OCI-LY7 (cell line): Measurements from ENCODE around the gene RBM47. TPM values are rescaled to one million over a fixed set of nuclear protein-coding genes. Genes with fewer than 3 reads are reported as not detected.
"Not testable (repeated sequence)": the region's sequence is repeated elsewhere in the genome, so short reads cannot be mapped to it uniquely, and the experiment has no call there.

Source experiments
- BruUV-seq: library from RNA; stranded (reverse); fragments of 400-500 nt; replicated peaks from 2 replicates; lab custom pipeline; 2021; lab: Mats Ljungman, UMichigan
- CTCF ChIA-PET: fragments of 300-600 bp; sonication (Branson Sonifier 250); formaldehyde crosslinking; loops from one replicate; lab custom pipeline; 2022; ENCODE audit warnings: antibody characterized with exemption; ENCODE audit not compliant: unreplicated experiment; lab: Charles Lee
- POLR2A ChIA-PET: fragments of 300-600 bp; sonication (Branson Sonifier 250); formaldehyde crosslinking; loops from one replicate; lab custom pipeline; 2022; ENCODE audit warnings: antibody characterized with exemption; lab: Charles Lee
- DNase-seq: peaks from one replicate; pipeline ENCODE4 v3.0.0-alpha.2; 2015; ENCODE audit warnings: low spot score
- H2AFZ ChIP-seq: fragments of 200-600 bp; sonication (generic), shearing (Covaris generic); 2 replicates; pipeline ENCODE4 v1.6.1; 2014; ENCODE audit warnings: mild to moderate bottlenecking, antibody characterized with exemption, low read length, moderate library complexity
- H3K27ac ChIP-seq: fragments of 200-600 bp; sonication (generic); 2 replicates; pipeline ENCODE4 v1.5.1; 2014; ENCODE audit warnings: mixed run types, low read depth, mild to moderate bottlenecking, moderate library complexity, low read length, inconsistent platforms; ENCODE audit not compliant: poor library complexity, severe bottlenecking
- H3K36me3 ChIP-seq: fragments of 200-600 bp; sonication (generic); 2 replicates; pipeline ENCODE4 v1.6.1; 2014; ENCODE audit warnings: mild to moderate bottlenecking, antibody characterized with exemption, low read length, moderate library complexity, mixed read lengths; ENCODE audit not compliant: insufficient read depth
- H3K4me1 ChIP-seq: fragments of 200-600 bp; sonication (generic); 2 replicates; pipeline ENCODE4 v1.5.1; 2014; ENCODE audit warnings: mild to moderate bottlenecking, low read length; ENCODE audit not compliant: insufficient read depth, poor library complexity, severe bottlenecking
- H3K4me2 ChIP-seq: fragments of 200-600 bp; sonication (generic); 2 replicates; pipeline ENCODE4 v1.6.1; 2014; ENCODE audit warnings: mild to moderate bottlenecking, low read length
- H3K4me3 ChIP-seq: fragments of 200-600 bp; sonication (generic); 2 replicates; pipeline ENCODE4 v1.5.1; 2014; ENCODE audit warnings: mild to moderate bottlenecking, low read depth, low read length; ENCODE audit not compliant: poor library complexity, severe bottlenecking
- H3K79me2 ChIP-seq: fragments of 200-600 bp; sonication (generic); 2 replicates; pipeline ENCODE4 v1.6.1; 2016; ENCODE audit warnings: low read depth, mild to moderate bottlenecking, low read length, moderate library complexity, mixed read lengths; ENCODE audit not compliant: insufficient read depth
- H3K9me2 ChIP-seq: fragments of 200-600 bp; sonication (generic); 2 replicates; pipeline ENCODE4 v1.6.1; 2016; ENCODE audit warnings: mild to moderate bottlenecking, low read length, mixed read lengths; ENCODE audit not compliant: insufficient read depth
- H3K9me3 ChIP-seq: fragments of 200-600 bp; sonication (generic); 2 replicates; pipeline ENCODE4 v1.6.1; 2014; ENCODE audit warnings: mild to moderate bottlenecking, mixed run types, low read length, mixed read lengths
- H4K20me1 ChIP-seq: fragments of 200-600 bp; sonication (generic); 2 replicates; pipeline ENCODE4 v1.6.1; 2014; ENCODE audit warnings: mild to moderate bottlenecking, antibody characterized with exemption, low read length, moderate library complexity, mixed read lengths; ENCODE audit not compliant: insufficient read depth
- EZH2phosphoT487 ChIP-seq: fragments of 200-600 bp; sonication (generic); IDR thresholded peaks from 2 replicates; pipeline ENCODE4 v1.6.1; 2018; ENCODE audit warnings: low read depth, borderline replicate concordance, mild to moderate bottlenecking, mixed run types, antibody characterized with exemption, low read length, moderate library complexity, mixed read lengths
- intact Hi-C: fragments of 100-400 bp; cut with micrococcal nuclease; formaldehyde crosslinking; loops from one replicate; pipeline ENCODE4 v1.10.0; 2022; ENCODE audit not compliant: unreplicated experiment
- total RNA-seq, 2 experiments: library from RNA; depleted of rRNA in 1 of 2; stranded (reverse); fragments of >200 nt in 1 of 2; shearing (Covaris generic) in 1 of 2; gene quantifications; 2 replicates each; pipeline ENCODE4 v1.2.3, GENCODE V29; 2014 to 2022
- TF ChIP-seq, protein P1 (sequence below): fragments of 200-600 bp; sonication (generic); conservative IDR thresholded peaks from 2 replicates; pipeline ENCODE4 v1.5.1; 2014; ENCODE audit warnings: mild to moderate bottlenecking, antibody characterized with exemption, low read length, moderate library complexity, mixed read lengths

RBM47 gene
- total RNA-seq, 2 experiments from 2014 or later, result 5.3 to 14.2 TPM

- no peaks in the 10 kb centered on the region for H3K9me3 ChIP-seq
- no peak overlapping the region for H2AFZ ChIP-seq
- no peak overlapping the region for H3K27ac ChIP-seq
- CTCF ChIA-PET, result no interaction called here
- DNase-seq, result no peak
- H3K4me3 ChIP-seq, result no peak overlapping the region
- TF ChIP-seq EZH2phosphoT487, result no peak
- TF ChIP-seq, protein P1, sequence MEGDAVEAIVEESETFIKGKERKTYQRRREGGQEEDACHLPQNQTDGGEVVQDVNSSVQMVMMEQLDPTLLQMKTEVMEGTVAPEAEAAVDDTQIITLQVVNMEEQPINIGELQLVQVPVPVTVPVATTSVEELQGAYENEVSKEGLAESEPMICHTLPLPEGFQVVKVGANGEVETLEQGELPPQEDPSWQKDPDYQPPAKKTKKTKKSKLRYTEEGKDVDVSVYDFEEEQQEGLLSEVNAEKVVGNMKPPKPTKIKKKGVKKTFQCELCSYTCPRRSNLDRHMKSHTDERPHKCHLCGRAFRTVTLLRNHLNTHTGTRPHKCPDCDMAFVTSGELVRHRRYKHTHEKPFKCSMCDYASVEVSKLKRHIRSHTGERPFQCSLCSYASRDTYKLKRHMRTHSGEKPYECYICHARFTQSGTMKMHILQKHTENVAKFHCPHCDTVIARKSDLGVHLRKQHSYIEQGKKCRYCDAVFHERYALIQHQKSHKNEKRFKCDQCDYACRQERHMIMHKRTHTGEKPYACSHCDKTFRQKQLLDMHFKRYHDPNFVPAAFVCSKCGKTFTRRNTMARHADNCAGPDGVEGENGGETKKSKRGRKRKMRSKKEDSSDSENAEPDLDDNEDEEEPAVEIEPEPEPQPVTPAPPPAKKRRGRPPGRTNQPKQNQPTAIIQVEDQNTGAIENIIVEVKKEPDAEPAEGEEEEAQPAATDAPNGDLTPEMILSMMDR, result no peak
- H3K79me2 ChIP-seq, result no peaks in the 10 kb centered on the region
- no peak overlapping the region for H3K4me2 ChIP-seq
- intact Hi-C loops, result no loop called here
- no peaks in the 10 kb centered on the region for H3K9me2 ChIP-seq
- POLR2A ChIA-PET, result no interaction called here
- H3K4me1 ChIP-seq, result no peaks in the 10 kb centered on the region
- BruUV-seq, result no TSS peak
- no peaks in the 10 kb centered on the region for H4K20me1 ChIP-seq
- no peaks in the 10 kb centered on the region for H3K36me3 ChIP-seq
These were observed 216.5 kb downstream of the RBM47 start for GRCh38 chr4:40412866-40413795.

DNA sequence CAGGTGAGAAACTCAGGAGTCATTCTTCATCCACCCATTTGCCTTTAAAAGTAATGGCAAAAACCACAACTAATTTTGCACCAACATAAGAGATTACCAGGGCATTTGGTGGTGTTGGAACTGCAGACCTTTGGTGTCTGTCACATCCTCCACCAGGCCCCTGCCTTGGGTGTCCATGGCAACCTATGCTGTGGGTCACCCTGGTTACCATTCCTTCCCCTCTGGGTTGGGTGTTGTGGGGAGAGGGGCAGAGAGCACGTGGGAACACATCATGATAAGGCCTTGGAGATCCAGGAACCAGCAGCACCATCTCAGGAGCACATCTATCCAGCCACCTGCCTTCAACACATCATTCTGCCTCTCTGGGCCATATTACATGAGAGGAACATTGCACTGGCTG, 217.3 kb downstream of the RBM47 start:
- intact Hi-C loops, result no loop called here
- no peaks in the 10 kb centered on the region for H3K9me3 ChIP-seq
- no TSS peak for BruUV-seq
- H3K4me1 ChIP-seq, result no peaks in the 10 kb centered on the region
- no peaks in the 10 kb centered on the region for H4K20me1 ChIP-seq
- no peaks in the 10 kb centered on the region for H3K79me2 ChIP-seq
- no peak for TF ChIP-seq EZH2phosphoT487
- TF ChIP-seq, protein P1, result no peak
- H3K4me3 ChIP-seq, result no peak overlapping the region
- no peak overlapping the region for H2AFZ ChIP-seq
- DNase-seq, result no peak
- no peaks in the 10 kb centered on the region for H3K36me3 ChIP-seq
- H3K9me2 ChIP-seq, result no peaks in the 10 kb centered on the region
- H3K27ac ChIP-seq, result no peak overlapping the region
- CTCF ChIA-PET, result no interaction called here
- no peak overlapping the region for H3K4me2 ChIP-seq
- POLR2A ChIA-PET, result no interaction called here

- intact Hi-C loops, result no loop called here
- Histone ChIP-seq H3K4me1 (no peaks in the 10 kb centered on the region), H3K79me2 (no peaks in the 10 kb centered on the region), H3K36me3 (no peaks in the 10 kb centered on the region), H3K4me3 (no peak overlapping the region), H2AFZ (no peak overlapping the region), H3K4me2 (no peak overlapping the region), H3K9me3 (peaks cover 3% of the 10 kb centered on the region; the same call in 1 of the 2 replicates), H3K9me2 (no peaks in the 10 kb centered on the region), H3K27ac (no peak overlapping the region), H4K20me1 (no peaks in the 10 kb centered on the region)
- ChIA-PET CTCF (no interaction called here), POLR2A (no interaction called here)
- no TSS peak for BruUV-seq
- no peak for DNase-seq
- no peak for TF ChIP-seq EZH2phosphoT487
- TF ChIP-seq, protein P1, result no peak
These were observed 219.8 kb downstream of the RBM47 start for GRCh38 chr4:40409835-40410234.

DNA sequence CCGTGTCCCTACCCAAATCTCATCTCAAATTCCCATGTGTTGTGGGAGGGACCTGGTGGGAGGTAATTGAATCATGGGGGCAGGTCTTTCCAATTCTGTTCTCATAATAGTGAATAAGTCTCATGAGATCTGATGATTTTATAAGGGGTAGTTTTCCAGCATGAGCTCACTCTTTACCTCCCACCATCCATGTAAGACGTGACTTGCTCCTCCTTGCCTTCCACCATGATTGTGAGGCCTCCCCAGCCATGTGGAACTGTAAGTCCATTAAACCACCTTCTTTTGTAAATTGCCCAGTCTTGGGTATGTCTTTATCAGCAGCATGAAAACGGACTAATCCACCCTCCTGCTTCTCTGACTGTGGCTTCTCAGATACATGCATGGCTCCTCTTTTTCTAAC, 222.2 kb downstream of the RBM47 start:
- H3K9me3 ChIP-seq, H3K4me3 ChIP-seq, H2AFZ ChIP-seq, intact Hi-C loops, H3K79me2 ChIP-seq, H3K27ac ChIP-seq, H3K9me2 ChIP-seq, H3K36me3 ChIP-seq, DNase-seq, H4K20me1 ChIP-seq, BruUV-seq, CTCF ChIA-PET, H3K4me1 ChIP-seq, H3K4me2 ChIP-seq: not testable (repeated sequence)
- POLR2A ChIA-PET, result interaction anchor here (0.6 kb wide), 1 partner anchor 217 kb away, joined by 11 read pairs; no protein-coding TSS in a partner anchor
